OCI-LY7 (cell line): Measurements from ENCODE around the gene ARL13A. TPM values are rescaled to one million over a fixed set of nuclear protein-coding genes. Genes with fewer than 3 reads are reported as not detected.

Experiments used
- BruUV-seq: library from RNA; stranded (reverse); fragments of 400-500 nt; replicated peaks from 2 replicates; lab custom pipeline; 2021; lab: Mats Ljungman, UMichigan
- CTCF ChIA-PET: fragments of 300-600 bp; sonication (Branson Sonifier 250); formaldehyde crosslinking; loops from one replicate; lab custom pipeline; 2022; ENCODE audit warnings: antibody characterized with exemption; ENCODE audit not compliant: unreplicated experiment; lab: Charles Lee
- POLR2A ChIA-PET: fragments of 300-600 bp; sonication (Branson Sonifier 250); formaldehyde crosslinking; loops from one replicate; lab custom pipeline; 2022; ENCODE audit warnings: antibody characterized with exemption; lab: Charles Lee
- DNase-seq: peaks from one replicate; pipeline ENCODE4 v3.0.0-alpha.2; 2015; ENCODE audit warnings: low spot score
- H2AFZ ChIP-seq: fragments of 200-600 bp; sonication (generic), shearing (Covaris generic); 2 replicates; pipeline ENCODE4 v1.6.1; 2014; ENCODE audit warnings: mild to moderate bottlenecking, antibody characterized with exemption, low read length, moderate library complexity
- H3K27ac ChIP-seq: fragments of 200-600 bp; sonication (generic); 2 replicates; pipeline ENCODE4 v1.5.1; 2014; ENCODE audit warnings: mixed run types, low read depth, mild to moderate bottlenecking, moderate library complexity, low read length, inconsistent platforms; ENCODE audit not compliant: poor library complexity, severe bottlenecking
- H3K36me3 ChIP-seq: fragments of 200-600 bp; sonication (generic); 2 replicates; pipeline ENCODE4 v1.6.1; 2014; ENCODE audit warnings: mild to moderate bottlenecking, antibody characterized with exemption, low read length, moderate library complexity, mixed read lengths; ENCODE audit not compliant: insufficient read depth
- H3K4me1 ChIP-seq: fragments of 200-600 bp; sonication (generic); 2 replicates; pipeline ENCODE4 v1.5.1; 2014; ENCODE audit warnings: mild to moderate bottlenecking, low read length; ENCODE audit not compliant: insufficient read depth, poor library complexity, severe bottlenecking
- H3K4me2 ChIP-seq: fragments of 200-600 bp; sonication (generic); 2 replicates; pipeline ENCODE4 v1.6.1; 2014; ENCODE audit warnings: mild to moderate bottlenecking, low read length
- H3K4me3 ChIP-seq: fragments of 200-600 bp; sonication (generic); 2 replicates; pipeline ENCODE4 v1.5.1; 2014; ENCODE audit warnings: mild to moderate bottlenecking, low read depth, low read length; ENCODE audit not compliant: poor library complexity, severe bottlenecking
- H3K79me2 ChIP-seq: fragments of 200-600 bp; sonication (generic); 2 replicates; pipeline ENCODE4 v1.6.1; 2016; ENCODE audit warnings: low read depth, mild to moderate bottlenecking, low read length, moderate library complexity, mixed read lengths; ENCODE audit not compliant: insufficient read depth
- H3K9me2 ChIP-seq: fragments of 200-600 bp; sonication (generic); 2 replicates; pipeline ENCODE4 v1.6.1; 2016; ENCODE audit warnings: mild to moderate bottlenecking, low read length, mixed read lengths; ENCODE audit not compliant: insufficient read depth
- H3K9me3 ChIP-seq: fragments of 200-600 bp; sonication (generic); 2 replicates; pipeline ENCODE4 v1.6.1; 2014; ENCODE audit warnings: mild to moderate bottlenecking, mixed run types, low read length, mixed read lengths
- H4K20me1 ChIP-seq: fragments of 200-600 bp; sonication (generic); 2 replicates; pipeline ENCODE4 v1.6.1; 2014; ENCODE audit warnings: mild to moderate bottlenecking, antibody characterized with exemption, low read length, moderate library complexity, mixed read lengths; ENCODE audit not compliant: insufficient read depth
- EZH2phosphoT487 ChIP-seq: fragments of 200-600 bp; sonication (generic); IDR thresholded peaks from 2 replicates; pipeline ENCODE4 v1.6.1; 2018; ENCODE audit warnings: low read depth, borderline replicate concordance, mild to moderate bottlenecking, mixed run types, antibody characterized with exemption, low read length, moderate library complexity, mixed read lengths
- intact Hi-C: fragments of 100-400 bp; cut with micrococcal nuclease; formaldehyde crosslinking; loops from one replicate; pipeline ENCODE4 v1.10.0; 2022; ENCODE audit not compliant: unreplicated experiment
- total RNA-seq, 2 experiments: library from RNA; depleted of rRNA in 1 of 2; stranded (reverse); fragments of >200 nt in 1 of 2; shearing (Covaris generic) in 1 of 2; gene quantifications; 2 replicates each; pipeline ENCODE4 v1.2.3, GENCODE V29; 2014 to 2022
- TF ChIP-seq, protein P1 (sequence below): fragments of 200-600 bp; sonication (generic); conservative IDR thresholded peaks from 2 replicates; pipeline ENCODE4 v1.5.1; 2014; ENCODE audit warnings: mild to moderate bottlenecking, antibody characterized with exemption, low read length, moderate library complexity, mixed read lengths

Gene ARL13A
- total RNA-seq, 2 experiments from 2014 or later, result not detected

DNA sequence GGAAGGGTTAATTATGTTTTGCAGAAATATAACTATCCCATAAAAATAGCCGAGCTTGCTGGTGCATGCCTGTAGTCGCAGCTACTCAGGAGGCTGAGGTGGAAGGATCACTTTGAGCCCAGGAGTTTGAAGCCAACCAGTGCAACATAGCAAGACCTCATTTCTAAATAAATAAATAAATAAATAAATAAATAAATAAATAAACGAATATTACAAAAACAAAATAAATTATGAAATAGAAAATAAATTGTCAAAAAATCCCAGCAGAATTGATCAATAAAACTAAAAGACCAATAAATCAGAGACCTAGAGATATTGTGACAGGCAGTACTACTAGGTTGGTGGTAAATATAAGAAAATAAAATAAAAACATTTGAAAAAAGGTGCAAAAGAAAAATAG is 6.7 kb upstream of the ARL13A start:
- no TSS peak for BruUV-seq
- intact Hi-C loops, result no loop called here
- Histone ChIP-seq H3K9me2 (no peaks in the 10 kb centered on the region), H3K36me3 (no peaks in the 10 kb centered on the region), H3K27ac (no peak overlapping the region), H3K4me1 (no peaks in the 10 kb centered on the region), H2AFZ (no peak overlapping the region), H3K4me2 (no peak overlapping the region), H3K4me3 (no peak overlapping the region), H3K9me3 (no peaks in the 10 kb centered on the region), H3K79me2 (no peaks in the 10 kb centered on the region), H4K20me1 (no peaks in the 10 kb centered on the region)
- TF ChIP-seq, protein P1, sequence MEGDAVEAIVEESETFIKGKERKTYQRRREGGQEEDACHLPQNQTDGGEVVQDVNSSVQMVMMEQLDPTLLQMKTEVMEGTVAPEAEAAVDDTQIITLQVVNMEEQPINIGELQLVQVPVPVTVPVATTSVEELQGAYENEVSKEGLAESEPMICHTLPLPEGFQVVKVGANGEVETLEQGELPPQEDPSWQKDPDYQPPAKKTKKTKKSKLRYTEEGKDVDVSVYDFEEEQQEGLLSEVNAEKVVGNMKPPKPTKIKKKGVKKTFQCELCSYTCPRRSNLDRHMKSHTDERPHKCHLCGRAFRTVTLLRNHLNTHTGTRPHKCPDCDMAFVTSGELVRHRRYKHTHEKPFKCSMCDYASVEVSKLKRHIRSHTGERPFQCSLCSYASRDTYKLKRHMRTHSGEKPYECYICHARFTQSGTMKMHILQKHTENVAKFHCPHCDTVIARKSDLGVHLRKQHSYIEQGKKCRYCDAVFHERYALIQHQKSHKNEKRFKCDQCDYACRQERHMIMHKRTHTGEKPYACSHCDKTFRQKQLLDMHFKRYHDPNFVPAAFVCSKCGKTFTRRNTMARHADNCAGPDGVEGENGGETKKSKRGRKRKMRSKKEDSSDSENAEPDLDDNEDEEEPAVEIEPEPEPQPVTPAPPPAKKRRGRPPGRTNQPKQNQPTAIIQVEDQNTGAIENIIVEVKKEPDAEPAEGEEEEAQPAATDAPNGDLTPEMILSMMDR, result no peak
- no peak for TF ChIP-seq EZH2phosphoT487
- DNase-seq, result no peak
- ChIA-PET POLR2A (interaction anchor here (1.0 kb wide), 1 partner anchor 27 kb away, joined by 3 read pairs; no protein-coding TSS in a partner anchor), CTCF (no interaction called here)

DNA sequence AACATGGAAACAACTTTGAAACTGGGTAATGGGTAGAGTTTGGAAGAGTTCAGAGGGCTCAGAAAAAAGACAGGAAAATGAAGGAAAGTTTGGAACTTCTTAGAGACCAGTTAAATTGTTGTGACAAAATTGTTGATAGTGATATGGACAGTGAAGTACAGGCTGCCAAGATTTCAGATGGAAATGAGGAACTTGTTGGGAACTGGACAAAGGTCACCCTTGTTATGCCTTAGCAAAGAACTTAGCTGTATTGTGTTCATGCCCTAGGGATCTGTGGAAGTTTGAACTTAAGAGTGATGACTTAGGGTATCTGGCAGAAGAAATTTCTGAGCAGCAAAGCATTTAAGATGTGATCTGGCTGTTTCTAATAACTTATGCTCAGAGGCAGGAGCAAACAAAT is 5.1 kb upstream of the ARL13A start:
- CTCF ChIA-PET, result no interaction called here
- Histone ChIP-seq H4K20me1 (no peaks in the 10 kb centered on the region), H3K79me2 (no peaks in the 10 kb centered on the region), H3K4me3 (no peak overlapping the region), H3K36me3 (no peaks in the 10 kb centered on the region), H2AFZ (no peak overlapping the region), H3K27ac (no peak overlapping the region), H3K4me2 (no peak overlapping the region), H3K9me2 (no peaks in the 10 kb centered on the region), H3K9me3 (no peaks in the 10 kb centered on the region), H3K4me1 (no peaks in the 10 kb centered on the region)
- no peak for DNase-seq
- intact Hi-C loops, result no loop called here
- BruUV-seq, result no TSS peak
- TF ChIP-seq, protein P1, result no peak
- no peak for TF ChIP-seq EZH2phosphoT487
- POLR2A ChIA-PET, result interaction anchor here (0.6 kb wide), 1 partner anchor 107 kb away, joined by 3 read pairs; no protein-coding TSS in a partner anchor

DNA sequence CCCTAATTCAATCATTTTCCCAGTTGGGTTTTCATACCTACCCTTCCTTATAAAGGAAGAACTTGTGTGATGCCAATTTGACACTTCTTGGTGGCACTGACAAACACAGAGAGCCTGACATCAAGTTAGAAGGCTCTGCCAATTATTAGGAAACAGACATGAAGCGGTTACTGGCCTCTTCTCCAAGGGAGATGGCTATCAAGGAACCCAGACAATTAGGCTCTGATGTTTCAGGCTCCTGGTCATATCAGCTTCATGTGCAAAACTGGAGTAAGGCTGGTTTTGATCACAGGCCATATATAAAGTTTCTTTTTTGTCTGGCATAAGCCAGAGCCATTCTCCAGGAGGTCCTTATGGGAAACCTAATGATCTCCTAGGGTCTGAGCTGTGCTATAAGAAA is 428 bp downstream of the ARL13A start:
- no peak overlapping the region for H3K4me3 ChIP-seq
- H3K9me2 ChIP-seq, result no peaks in the 10 kb centered on the region
- POLR2A ChIA-PET, result no interaction called here
- no peaks in the 10 kb centered on the region for H3K4me1 ChIP-seq
- H3K4me2 ChIP-seq, result no peak overlapping the region
- H3K36me3 ChIP-seq, result no peaks in the 10 kb centered on the region
- H3K27ac ChIP-seq, result no peak overlapping the region
- CTCF ChIA-PET, result no interaction called here
- DNase-seq, result no peak
- intact Hi-C loops, result no loop called here
- no peaks in the 10 kb centered on the region for H3K79me2 ChIP-seq
- H3K9me3 ChIP-seq, result no peaks in the 10 kb centered on the region
- TF ChIP-seq EZH2phosphoT487, result no peak
- TF ChIP-seq, protein P1, result no peak
- no peaks in the 10 kb centered on the region for H4K20me1 ChIP-seq
- BruUV-seq, result no TSS peak
- no peak overlapping the region for H2AFZ ChIP-seq
